T-helper 17 cell (primary cell): ENCODE results near the gene GPR17. TPM values are rescaled to one million over a fixed set of nuclear protein-coding genes. Genes with fewer than 3 reads are reported as not detected.
A peak's percentile ranks its signal among the peaks of the same experiment; 100 is the strongest.

Experiments used
- ATAC-seq: fragments of 150-1000 bp; cut with Tn5 transposase; 2 replicates; pipeline ENCODE4 v1.10.0; 2021; ENCODE audit warnings: mild to moderate bottlenecking, moderate library complexity
- DNase-seq, 3 donors: peaks; one replicate each; pipeline versions ENCODE4 v3.0.0 to v3.0.0-alpha.2; 2020 to 2021
- H3K9me3 ChIP-seq: one replicate; pipeline ENCODE4 v1.7.0; 2013; ENCODE audit warnings: low read length, mild to moderate bottlenecking; ENCODE audit not compliant: control insufficient read depth, poor library complexity, severe bottlenecking
- H3K27ac Mint-ChIP-seq: one replicate; pipeline ENCODE4 v1.8.0; 2022; ENCODE audit warnings: mild to moderate bottlenecking, moderate library complexity, mixed read lengths
- H3K27me3 Mint-ChIP-seq: one replicate; pipeline ENCODE4 v1.8.0; 2022; ENCODE audit warnings: mixed read lengths
- H3K36me3 Mint-ChIP-seq: one replicate; pipeline ENCODE4 v1.8.0; 2022; ENCODE audit warnings: low read depth, mixed read lengths
- H3K4me1 Mint-ChIP-seq: one replicate; pipeline ENCODE4 v1.8.0; 2022; ENCODE audit warnings: mild to moderate bottlenecking, mixed read lengths
- H3K4me3 Mint-ChIP-seq: one replicate; pipeline ENCODE4 v1.8.0; 2022; ENCODE audit warnings: mild to moderate bottlenecking, moderate library complexity, mixed read lengths
- total RNA-seq, 4 donors: library from RNA in 2 of 4; stranded (reverse) in 2 of 4; gene quantifications; one replicate each; pipeline ENCODE4 v1.2.3 and lab custom pipeline; 2022 to 2026

The GPR17 gene
- total RNA-seq, 2 donors from 2014 or later, result not detected

- ATAC-seq (no peak), DNase-seq (peak in 1 of 3 donors; percentile 6)
- H3K27me3 Mint-ChIP-seq, result peaks cover 72% of the 10 kb centered on the region
- no peaks in the 10 kb centered on the region for H3K4me1 Mint-ChIP-seq
- no peak overlapping the region for H3K4me3 Mint-ChIP-seq
- no peak overlapping the region for H3K27ac Mint-ChIP-seq
- H3K36me3 Mint-ChIP-seq, result no peaks in the 10 kb centered on the region
- H3K9me3 ChIP-seq, result no peaks in the 10 kb centered on the region
These were observed 17.1 kb downstream of the GPR17 start for GRCh38 chr2:127662937-127663565.

DNA sequence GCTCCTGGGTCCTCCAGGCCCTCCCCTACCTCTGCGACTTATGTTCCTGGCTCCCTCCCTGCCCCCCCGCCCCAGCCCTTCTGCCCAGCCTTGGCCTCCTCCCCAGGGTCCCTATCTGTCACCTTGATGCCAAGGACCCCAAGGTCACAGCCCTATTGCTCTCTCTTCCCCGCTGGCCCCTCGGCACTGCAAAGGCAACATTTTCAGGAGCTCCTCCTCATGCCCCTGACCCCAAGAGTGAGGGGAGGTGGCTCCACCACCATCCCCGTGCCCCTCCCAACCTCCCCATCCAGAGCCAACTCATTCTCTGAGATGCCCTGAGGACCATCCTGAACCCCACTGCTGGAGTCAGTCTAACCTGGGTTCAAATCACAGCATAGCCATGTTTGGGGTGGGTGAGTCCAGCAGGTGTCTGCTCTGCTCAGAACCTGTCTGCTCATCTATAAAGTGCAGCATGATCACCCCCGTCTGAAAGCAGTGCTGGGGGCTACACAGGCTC lies 17.7 kb downstream of the GPR17 start:
- Mint-ChIP-seq H3K36me3 (no peaks in the 10 kb centered on the region), H3K27ac (no peak overlapping the region), H3K4me3 (no peak overlapping the region), H3K27me3 (peaks cover 71% of the 10 kb centered on the region), H3K4me1 (no peaks in the 10 kb centered on the region)
- no peaks in the 10 kb centered on the region for H3K9me3 ChIP-seq
- DNase-seq (no peak), ATAC-seq (no peak)

- ATAC-seq (no peak), DNase-seq (peak in 1 of 3 donors; percentile 6)
- Mint-ChIP-seq H3K27ac (no peak overlapping the region), H3K4me3 (no peak overlapping the region), H3K27me3 (peaks cover 71% of the 10 kb centered on the region), H3K36me3 (no peaks in the 10 kb centered on the region), H3K4me1 (no peaks in the 10 kb centered on the region)
- H3K9me3 ChIP-seq, result no peaks in the 10 kb centered on the region
These were observed 18.3 kb downstream of the GPR17 start for GRCh38 chr2:127664065-127664894.

GRCh38 chr2:127664895-127665225 lies 18.9 kb downstream of the GPR17 start:
- no peak for ATAC-seq
- H3K4me3 Mint-ChIP-seq, result no peak overlapping the region
- H3K27me3 Mint-ChIP-seq, result peaks cover 69% of the 10 kb centered on the region

DNA sequence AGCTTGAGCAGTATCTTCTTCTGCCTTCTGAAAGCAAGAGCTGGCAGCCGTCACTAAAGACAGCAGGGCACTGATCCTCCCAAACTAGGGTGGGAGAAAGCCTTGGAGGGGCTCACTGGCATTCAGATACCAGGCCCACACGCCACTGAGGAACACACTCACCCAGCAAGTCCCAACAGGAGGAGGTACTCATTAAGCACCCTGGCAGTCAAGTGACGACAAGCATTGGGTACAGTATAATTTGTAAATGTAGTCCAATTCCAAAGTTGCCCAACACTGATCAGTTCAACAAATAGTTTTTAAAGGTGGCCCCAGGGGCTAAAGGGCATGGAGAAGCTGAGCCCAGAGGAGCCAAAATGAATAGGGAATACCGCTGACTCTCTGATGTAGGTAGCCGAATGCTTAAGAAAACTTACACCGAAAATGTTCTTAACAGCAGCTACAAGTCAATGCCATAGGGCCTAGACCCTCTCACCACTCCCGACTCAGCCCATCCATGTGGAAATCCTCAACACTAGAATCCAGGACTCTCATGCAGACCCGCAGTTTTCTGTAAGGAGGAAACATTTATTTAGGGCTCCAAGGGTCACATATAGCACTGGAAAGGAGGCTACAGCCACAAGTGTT lies 19.4 kb downstream of the GPR17 start:
- Mint-ChIP-seq H3K27ac (no peak overlapping the region), H3K4me3 (no peak overlapping the region), H3K4me1 (no peaks in the 10 kb centered on the region), H3K27me3 (peaks cover 69% of the 10 kb centered on the region), H3K36me3 (no peaks in the 10 kb centered on the region)
- no peak for DNase-seq
- no peak for ATAC-seq
- no peaks in the 10 kb centered on the region for H3K9me3 ChIP-seq

More at GRCh38 chr2:127664895-127665225, 18.9 kb downstream of the GPR17 start:
- Mint-ChIP-seq H3K27ac (no peak overlapping the region), H3K36me3 (no peaks in the 10 kb centered on the region), H3K4me1 (no peaks in the 10 kb centered on the region)
- no peaks in the 10 kb centered on the region for H3K9me3 ChIP-seq
- DNase-seq, result no peak

GRCh38 chr2:127669056-127669455 lies 23.1 kb downstream of the GPR17 start:
- Mint-ChIP-seq H3K36me3 (peaks cover 5% of the 10 kb centered on the region), H3K4me1 (peaks cover 6% of the 10 kb centered on the region), H3K4me3 (no peak overlapping the region), H3K27ac (no peak overlapping the region), H3K27me3 (peaks cover 74% of the 10 kb centered on the region)
- DNase-seq, result no peak
- ATAC-seq, result no peak
- no peaks in the 10 kb centered on the region for H3K9me3 ChIP-seq

DNA sequence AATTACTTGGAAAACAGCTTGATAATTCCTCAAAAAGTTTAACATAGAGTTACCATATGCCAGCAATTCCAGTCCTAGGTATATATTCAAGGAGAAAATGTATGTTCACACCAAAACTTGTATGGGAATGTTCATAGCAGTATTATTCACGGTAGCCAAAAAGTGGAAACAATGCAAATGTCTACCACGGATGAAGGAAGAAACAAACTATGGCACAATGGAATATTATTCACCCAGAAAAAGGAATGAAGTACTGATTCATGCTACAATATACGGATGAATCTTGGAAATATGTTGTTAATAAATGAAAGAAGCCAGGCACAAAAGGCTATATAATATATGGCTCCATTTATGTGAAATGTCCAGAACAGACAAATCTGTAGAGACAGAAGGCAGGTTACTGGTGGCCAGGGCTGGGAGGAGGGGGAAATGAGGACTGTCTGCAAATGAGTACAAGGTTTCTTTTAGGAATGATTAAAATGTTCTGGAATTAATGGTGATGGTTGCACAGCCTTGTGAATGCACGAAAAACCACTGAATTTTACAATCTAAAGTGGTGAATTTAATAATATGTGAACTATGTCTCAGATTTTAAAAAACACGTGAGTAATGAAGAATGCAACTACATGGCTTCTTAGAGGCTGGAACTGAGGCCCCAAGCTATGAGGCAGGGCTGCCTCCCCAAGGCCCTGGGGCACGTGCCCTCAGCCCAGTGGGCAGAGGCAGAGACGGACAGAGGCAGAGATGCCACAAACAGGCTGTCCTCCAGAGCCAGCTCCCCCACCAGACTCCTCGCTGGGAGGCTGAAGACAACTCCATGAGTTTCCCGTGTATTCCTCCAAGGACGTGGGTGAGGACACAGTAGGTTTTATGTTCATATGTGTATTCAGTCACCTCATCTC lies 24.4 kb downstream of the GPR17 start:
- no peak overlapping the region for H3K4me3 Mint-ChIP-seq
- H3K27ac Mint-ChIP-seq, result no peak overlapping the region
- peaks cover 69% of the 10 kb centered on the region for H3K27me3 Mint-ChIP-seq
- ATAC-seq, result no peak
- no peaks in the 10 kb centered on the region for H3K9me3 ChIP-seq
- peaks cover 5% of the 10 kb centered on the region for H3K36me3 Mint-ChIP-seq
- peaks cover 9% of the 10 kb centered on the region for H3K4me1 Mint-ChIP-seq
- DNase-seq, result no peak

DNA sequence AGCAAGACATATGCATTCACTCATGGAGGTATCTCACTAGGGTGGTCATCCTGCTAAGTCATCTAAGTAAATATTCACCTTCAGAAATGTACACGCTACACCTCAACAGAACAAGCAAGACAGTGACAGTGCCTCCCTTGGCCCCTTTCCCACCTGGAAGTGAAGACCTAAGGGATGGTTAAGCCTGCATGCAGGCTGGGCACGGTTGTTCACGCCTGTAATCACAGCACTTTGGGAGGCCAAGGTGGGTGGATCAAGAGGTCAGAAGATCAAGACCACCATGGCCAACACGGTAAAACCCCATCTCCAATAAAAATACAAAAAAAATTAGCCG lies 25.0 kb downstream of the GPR17 start:
- H3K9me3 ChIP-seq, result no peaks in the 10 kb centered on the region
- Mint-ChIP-seq H3K27me3 (peaks cover 67% of the 10 kb centered on the region), H3K36me3 (peaks cover 5% of the 10 kb centered on the region), H3K4me3 (no peak overlapping the region), H3K4me1 (peaks cover 14% of the 10 kb centered on the region), H3K27ac (no peak overlapping the region)
- no peak for DNase-seq
- ATAC-seq, result no peak

- no peaks in the 10 kb centered on the region for H3K9me3 ChIP-seq
- Mint-ChIP-seq H3K4me3 (no peak overlapping the region), H3K4me1 (peaks cover 16% of the 10 kb centered on the region), H3K27ac (no peak overlapping the region), H3K36me3 (peaks cover 8% of the 10 kb centered on the region), H3K27me3 (peaks cover 67% of the 10 kb centered on the region)
- ATAC-seq (no peak), DNase-seq (no peak)
These were observed 25.8 kb downstream of the GPR17 start for GRCh38 chr2:127671557-127672302.

DNA sequence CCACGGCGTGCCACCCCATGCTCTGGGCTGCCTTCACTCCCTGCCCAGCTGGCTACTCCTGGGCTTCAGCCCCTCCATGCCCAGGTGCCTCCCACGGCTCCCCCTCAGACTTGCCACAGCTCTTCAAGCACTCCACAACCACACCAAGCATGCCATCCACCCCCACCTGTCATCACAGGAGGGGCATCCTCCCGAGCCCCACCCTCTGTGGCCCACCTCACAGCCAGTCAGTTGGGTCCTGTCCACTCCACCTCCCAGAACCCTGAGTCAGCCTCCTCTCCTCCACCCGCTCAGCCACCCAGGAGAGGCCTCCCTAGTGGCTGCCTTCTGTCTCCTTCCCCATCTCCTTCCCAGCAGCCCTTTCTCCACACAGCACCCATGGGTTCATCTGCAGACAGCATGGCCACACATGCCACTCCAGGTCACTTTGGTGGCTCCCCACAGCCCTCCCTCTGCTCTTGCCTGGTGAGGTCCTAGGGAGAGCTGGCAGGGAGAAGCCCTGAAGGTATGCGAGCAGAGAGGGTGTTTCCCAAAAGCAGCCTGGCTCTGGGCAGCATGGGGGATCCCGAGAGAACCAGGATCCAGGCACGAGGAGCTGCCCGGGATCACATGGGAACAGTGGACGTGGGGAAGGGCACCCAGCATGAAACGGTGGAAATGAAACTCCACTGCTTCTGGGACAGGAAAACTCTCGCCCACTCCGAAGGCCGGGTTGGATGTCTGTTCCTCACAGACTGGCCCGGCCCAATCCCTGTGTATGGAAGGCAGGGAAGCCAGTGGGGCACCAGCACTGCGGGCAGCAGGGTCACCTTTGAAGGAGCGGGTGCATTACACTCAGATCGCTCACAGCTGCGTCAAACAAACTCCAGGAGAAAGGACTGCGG lies 26.6 kb downstream of the GPR17 start:
- Mint-ChIP-seq H3K36me3 (peaks cover 8% of the 10 kb centered on the region), H3K4me3 (no peak overlapping the region), H3K27me3 (peaks cover 72% of the 10 kb centered on the region), H3K4me1 (peaks cover 16% of the 10 kb centered on the region), H3K27ac (no peak overlapping the region)
- H3K9me3 ChIP-seq, result no peaks in the 10 kb centered on the region
- ATAC-seq (no peak), DNase-seq (no peak)

DNA sequence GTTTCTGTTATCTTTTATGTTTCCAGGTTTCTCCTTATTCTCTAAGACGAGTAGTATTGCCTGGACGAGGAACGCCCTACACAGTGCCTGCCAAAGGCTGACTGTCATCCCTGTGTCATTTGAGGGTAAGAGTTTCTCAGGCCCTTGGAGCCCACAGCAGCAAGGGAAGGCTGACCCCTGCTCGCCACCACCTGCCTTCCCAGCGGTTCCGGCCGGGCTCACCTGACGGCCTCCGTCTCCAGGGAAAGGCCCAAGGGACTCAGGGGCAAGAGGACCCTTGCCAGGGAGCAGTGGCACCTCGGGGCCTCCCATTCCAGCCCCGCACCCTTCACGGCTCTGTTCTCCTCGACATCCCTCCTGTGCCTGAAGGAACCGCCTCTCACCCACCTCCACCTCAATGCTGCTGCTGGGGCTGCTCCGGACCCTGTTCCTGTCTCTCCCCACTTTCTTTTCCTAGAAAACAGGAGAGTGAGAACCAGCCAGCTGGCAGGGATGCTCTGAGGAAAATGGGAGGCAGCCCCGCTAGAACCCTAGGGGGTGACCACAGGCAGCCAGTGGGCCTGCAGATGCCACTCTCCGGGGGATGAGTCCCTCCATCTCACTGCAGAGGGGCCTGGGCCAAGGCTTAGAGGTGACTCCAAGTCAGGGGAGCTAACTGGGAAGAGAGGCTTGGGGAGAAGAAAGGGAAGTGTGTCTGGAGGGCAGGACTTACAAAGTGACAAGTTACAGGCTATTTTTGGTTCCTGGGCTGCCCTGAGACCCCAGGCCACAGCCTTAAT lies 27.5 kb downstream of the GPR17 start:
- Mint-ChIP-seq H3K36me3 (peaks cover 11% of the 10 kb centered on the region), H3K27ac (peak overlapping the region; percentile 19), H3K4me3 (peak overlapping the region; percentile 82), H3K4me1 (peaks cover 16% of the 10 kb centered on the region), H3K27me3 (peaks cover 81% of the 10 kb centered on the region)
- DNase-seq (no peak), ATAC-seq (no peak)
- H3K9me3 ChIP-seq, result no peaks in the 10 kb centered on the region
